HEK293T (cell line): ENCODE results near the gene MT1A.

Experiments
- BHLHE40 ChIP-seq: fragments of 450-650 bp; IDR thresholded peaks from 2 replicates; pipeline ENCODE4 v1.6.1; 2016; ENCODE audit warnings: mild to moderate bottlenecking, moderate library complexity, borderline replicate concordance
- PKNOX1 ChIP-seq: fragments of 450-650 bp; IDR thresholded peaks from 2 replicates; pipeline ENCODE4 v1.6.1; 2016
- SUZ12 ChIP-seq: fragments of 450-650 bp; IDR thresholded peaks from 2 replicates; pipeline ENCODE4 v1.6.1; 2016; ENCODE audit warnings: mild to moderate bottlenecking

- TF ChIP-seq SUZ12 (no peak), PKNOX1 (no peak), BHLHE40 (no peak)
Measured at GRCh38 chr16:56636616-56637413, 1.7 kb upstream of the MT1A start.
